ENCODE measurements around the gene PPP1R9B.

Gene PPP1R9B

DNA sequence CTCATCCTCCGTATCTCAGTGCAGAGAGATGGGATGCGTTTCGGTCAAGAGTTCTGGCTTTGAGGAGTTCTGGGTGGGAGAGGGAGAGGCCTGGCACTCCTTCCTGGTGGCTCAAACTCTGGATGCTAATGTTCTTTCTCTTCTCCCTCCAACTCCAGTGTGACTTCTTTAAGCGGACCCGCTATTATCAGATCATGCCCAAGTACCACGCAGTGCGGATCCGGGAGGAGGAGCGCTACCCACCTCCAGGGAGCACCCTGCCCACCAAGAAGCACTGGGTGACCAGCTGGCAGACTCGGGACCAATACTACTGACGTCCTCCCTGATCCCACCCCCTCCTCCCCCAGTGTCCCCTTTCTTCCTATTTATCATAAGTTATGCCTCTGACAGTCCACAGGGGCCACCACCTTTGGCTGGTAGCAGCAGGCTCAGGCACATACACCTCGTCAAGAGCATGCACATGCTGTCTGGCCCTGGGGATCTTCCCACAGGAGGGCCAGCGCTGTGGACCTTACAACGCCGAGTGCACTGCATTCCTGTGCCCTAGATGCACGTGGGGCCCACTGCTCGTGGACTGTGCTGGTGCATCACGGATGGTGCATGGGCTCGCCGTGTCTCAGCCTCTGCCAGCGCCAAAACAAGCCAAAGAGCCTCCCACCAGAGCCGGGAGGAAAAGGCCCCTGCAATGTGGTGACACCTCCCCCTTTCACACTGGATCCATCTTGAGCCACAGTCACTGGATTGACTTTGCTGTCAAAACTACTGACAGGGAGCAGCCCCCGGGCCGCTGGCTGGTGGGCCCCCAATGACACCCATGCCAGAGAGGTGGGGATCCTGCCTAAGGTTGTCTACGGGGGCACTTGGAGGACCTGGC is 61.3 kb downstream of the PPP1R9B start:
- Histone ChIP-seq H3K27ac (no peak overlapping the region), H3K4me3 (no peak overlapping the region)
- TF ChIP-seq, protein P1, sequence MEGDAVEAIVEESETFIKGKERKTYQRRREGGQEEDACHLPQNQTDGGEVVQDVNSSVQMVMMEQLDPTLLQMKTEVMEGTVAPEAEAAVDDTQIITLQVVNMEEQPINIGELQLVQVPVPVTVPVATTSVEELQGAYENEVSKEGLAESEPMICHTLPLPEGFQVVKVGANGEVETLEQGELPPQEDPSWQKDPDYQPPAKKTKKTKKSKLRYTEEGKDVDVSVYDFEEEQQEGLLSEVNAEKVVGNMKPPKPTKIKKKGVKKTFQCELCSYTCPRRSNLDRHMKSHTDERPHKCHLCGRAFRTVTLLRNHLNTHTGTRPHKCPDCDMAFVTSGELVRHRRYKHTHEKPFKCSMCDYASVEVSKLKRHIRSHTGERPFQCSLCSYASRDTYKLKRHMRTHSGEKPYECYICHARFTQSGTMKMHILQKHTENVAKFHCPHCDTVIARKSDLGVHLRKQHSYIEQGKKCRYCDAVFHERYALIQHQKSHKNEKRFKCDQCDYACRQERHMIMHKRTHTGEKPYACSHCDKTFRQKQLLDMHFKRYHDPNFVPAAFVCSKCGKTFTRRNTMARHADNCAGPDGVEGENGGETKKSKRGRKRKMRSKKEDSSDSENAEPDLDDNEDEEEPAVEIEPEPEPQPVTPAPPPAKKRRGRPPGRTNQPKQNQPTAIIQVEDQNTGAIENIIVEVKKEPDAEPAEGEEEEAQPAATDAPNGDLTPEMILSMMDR (IDR thresholded peaks at IDR 0.05) = no peak
- no peak for DNase-seq (ENCODE audit: low spot score)

DNA sequence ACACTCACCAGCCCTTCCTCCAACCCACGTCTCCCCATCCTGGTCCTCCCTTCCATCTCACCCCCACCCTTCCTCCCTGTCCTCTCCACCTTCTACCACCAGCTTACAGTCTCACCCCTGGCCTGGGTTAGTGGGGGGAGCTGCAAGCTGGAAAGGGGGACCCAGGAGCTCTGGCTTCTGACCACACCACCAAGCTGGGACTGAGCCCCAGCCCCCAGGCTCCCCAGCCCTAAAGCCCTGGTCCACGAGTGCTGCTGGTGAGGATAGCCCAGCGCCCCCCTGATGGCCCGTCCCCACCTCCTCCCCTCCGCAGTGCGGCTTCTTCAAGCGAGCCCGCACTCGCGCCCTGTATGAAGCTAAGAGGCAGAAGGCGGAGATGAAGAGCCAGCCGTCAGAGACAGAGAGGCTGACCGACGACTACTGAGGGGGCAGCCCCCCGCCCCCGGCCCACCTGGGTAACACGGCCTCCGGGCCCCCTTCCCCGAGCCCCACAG is 62.5 kb downstream of the PPP1R9B start:
- TF ChIP-seq, protein P1 (IDR thresholded peaks at IDR 0.05) = no peak
- no peak overlapping the region for H3K4me3 ChIP-seq
- no peak for DNase-seq (ENCODE audit: low spot score)
- H3K27ac ChIP-seq = peak overlapping the region; percentile 14 to 36

DNA sequence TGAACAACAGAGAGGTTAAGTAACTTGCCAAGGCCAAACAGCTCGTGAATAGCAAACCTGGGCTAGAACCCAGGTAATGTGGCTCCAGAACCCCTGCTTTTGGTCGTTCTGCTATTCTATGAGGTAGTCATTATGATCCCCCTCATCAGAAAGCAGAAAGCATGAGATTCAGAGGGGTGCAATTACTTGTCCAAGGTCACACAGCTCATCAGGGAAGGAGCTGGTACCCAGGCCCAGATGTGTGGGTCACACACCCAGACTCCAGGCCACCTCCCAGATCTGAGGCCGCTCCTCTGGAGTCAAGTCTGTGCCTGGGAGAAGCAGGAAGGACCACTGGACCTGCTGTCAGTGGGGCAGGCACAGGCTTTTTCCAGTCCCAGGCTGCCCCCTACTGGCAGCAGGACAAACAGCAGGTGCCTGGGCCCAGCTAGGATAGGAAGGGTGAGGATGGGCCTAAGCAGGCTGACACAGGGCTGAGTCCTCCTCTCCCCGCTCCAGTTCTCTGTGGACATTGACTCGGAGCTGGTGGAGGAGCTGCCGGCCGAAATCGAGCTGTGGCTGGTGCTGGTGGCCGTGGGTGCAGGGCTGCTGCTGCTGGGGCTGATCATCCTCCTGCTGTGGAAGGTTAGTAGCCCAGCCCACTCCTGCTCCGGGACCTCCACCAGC is 63.1 kb downstream of the PPP1R9B start:
- H3K4me3 ChIP-seq = no peak overlapping the region
- TF ChIP-seq, protein P1 (IDR thresholded peaks at IDR 0.05) = peak; percentile 86
- peak overlapping the region; percentile 14 to 36 for H3K27ac ChIP-seq
- DNase-seq (ENCODE audit: low spot score) = no peak
